SK-N-SH (cell line): ENCODE results near the gene SIGLEC9. TPM values are rescaled to one million over a fixed set of nuclear protein-coding genes. Genes with fewer than 3 reads are reported as not detected.

ENCODE experiments used
- CTCF ChIA-PET: fragments of 300-600, 350-600 bp; formaldehyde crosslinking; extraction: SDS; loops from one replicate; lab custom pipeline; 2021; lab: Yijun Ruan, JAX
- POLR2A ChIA-PET: fragments of 350-600 bp; sonication (Branson Sonifier 250); formaldehyde crosslinking; extraction: SDS; loops from one replicate; lab custom pipeline; 2020; ENCODE audit warnings: antibody characterized with exemption, inconsistent platforms; lab: Yijun Ruan, JAX
- DNase-seq: peaks from one replicate; pipeline ENCODE4 v3.0.0; 2012
- H2AFZ ChIP-seq: fragments of 200-600 bp; sonication (generic); 2 replicates; pipeline ENCODE4 v1.8.1; 2016; ENCODE audit warnings: antibody characterized with exemption, mild to moderate bottlenecking, low read depth
- H3F3A ChIP-seq: fragments of 200-600 bp; sonication (generic); replicated peaks from 2 replicates; pipeline ENCODE3; 2016; ENCODE audit warnings: antibody characterized with exemption, mild to moderate bottlenecking; ENCODE audit not compliant: insufficient read depth
- H3K27ac ChIP-seq, 2 experiments: fragments of 200-500 bp in 1 of 2; fragments of 200-600 bp in 1 of 2; sonication (Bioruptor generic) in 1 of 2; sonication (generic), shearing (Covaris generic) in 1 of 2; 2 replicates each; pipeline versions ENCODE4 v1.5.1 to v1.6.1; 2014 to 2016; ENCODE audit warnings: low read depth in 2 of 2, inconsistent platforms in 1 of 2, low read length in 1 of 2, mild to moderate bottlenecking in 1 of 2, mixed read lengths in 1 of 2
- H3K27me3 ChIP-seq: fragments of 200-600 bp; sonication (generic), shearing (Covaris generic); 2 replicates; pipeline ENCODE4 v1.6.1; 2016; ENCODE audit warnings: mixed run types; ENCODE audit not compliant: insufficient read depth
- H3K36me3 ChIP-seq, 2 experiments: fragments of 200-500 bp in 1 of 2; fragments of 200-600 bp in 1 of 2; sonication (Bioruptor generic) in 1 of 2; sonication (generic) in 1 of 2; replicated peaks in 1 of 2; 2 replicates each; pipeline versions ENCODE3 to v1.5.1; 2014 to 2016; ENCODE audit warnings: low read length in 1 of 2, mild to moderate bottlenecking in 1 of 2; ENCODE audit not compliant: insufficient read depth in 2 of 2, control insufficient read depth in 1 of 2
- H3K4me1 ChIP-seq, 2 experiments: fragments of 200-500 bp in 1 of 2; fragments of 200-600 bp in 1 of 2; sonication (Bioruptor generic) in 1 of 2; sonication (generic), shearing (Covaris generic) in 1 of 2; 2 replicates each; pipeline versions ENCODE4 v1.5.1 to v1.6.1; 2014 to 2016; ENCODE audit warnings: low read depth in 1 of 2, low read length in 1 of 2, mixed run types in 1 of 2; ENCODE audit not compliant: insufficient read depth in 2 of 2, control insufficient read depth in 1 of 2
- H3K4me2 ChIP-seq: fragments of 200-600 bp; sonication (generic), shearing (Covaris generic); 2 replicates; pipeline ENCODE4 v1.6.1; 2017; ENCODE audit warnings: mixed run types
- H3K4me3 ChIP-seq, 2 experiments: fragments of 200-500 bp in 1 of 2; fragments of 200-600 bp in 1 of 2; sonication (Bioruptor generic) in 1 of 2; sonication (generic), shearing (Covaris generic) in 1 of 2; 2 replicates each; pipeline versions ENCODE4 v1.5.1 to v1.8.1; 2014 to 2016; ENCODE audit warnings: low read depth in 2 of 2, inconsistent platforms in 1 of 2, low read length in 1 of 2, mild to moderate bottlenecking in 1 of 2, mixed read lengths in 1 of 2, moderate library complexity in 1 of 2
- H3K79me2 ChIP-seq: fragments of 200-600 bp; sonication (generic); 2 replicates; pipeline ENCODE4 v1.8.1; 2017; ENCODE audit warnings: mild to moderate bottlenecking; ENCODE audit not compliant: insufficient read depth
- H3K9ac ChIP-seq: fragments of 200-600 bp; sonication (generic); 2 replicates; pipeline ENCODE4 v1.6.1; 2017; ENCODE audit warnings: mixed run types
- H3K9me2 ChIP-seq: fragments of 200-600 bp; sonication (generic); 2 replicates; pipeline ENCODE4 v1.6.1; 2017; ENCODE audit warnings: mixed run types
- H3K9me3 ChIP-seq: fragments of 200-600 bp; sonication (generic); 2 replicates; pipeline ENCODE4 v1.6.1; 2017; ENCODE audit warnings: mixed run types, mild to moderate bottlenecking, moderate library complexity
- H4K20me1 ChIP-seq: fragments of 200-600 bp; sonication (generic); 2 replicates; pipeline ENCODE4 v1.6.1; 2017; ENCODE audit warnings: mild to moderate bottlenecking, mixed run types; ENCODE audit not compliant: insufficient read depth
- EP300 ChIP-seq, 2 experiments: IDR thresholded peaks; 2 replicates each; pipeline versions ENCODE4 v1.4.0 to v1.6.1; 2012; ENCODE audit warnings: borderline replicate concordance in 1 of 2, low read depth in 1 of 2, low read length in 1 of 2
- JUND ChIP-seq: IDR thresholded peaks from 2 replicates; pipeline ENCODE4 v1.4.0; 2012
- MEF2A ChIP-seq: IDR thresholded peaks from 2 replicates; pipeline ENCODE4 v1.4.0; 2012; ENCODE audit warnings: low read depth, borderline replicate concordance
- NFIC ChIP-seq: IDR thresholded peaks from 2 replicates; pipeline ENCODE4 v1.4.0; 2012; ENCODE audit warnings: borderline replicate concordance
- NRF1 ChIP-seq: IDR thresholded peaks from 2 replicates; pipeline ENCODE4 v1.6.1; 2012; ENCODE audit warnings: low read depth, mild to moderate bottlenecking, low read length
- POLR2AphosphoS5 ChIP-seq: IDR thresholded peaks from 2 replicates; pipeline ENCODE4 v1.6.1; 2012; ENCODE audit warnings: low read depth, low read length
- RAD21 ChIP-seq: IDR thresholded peaks from 2 replicates; pipeline ENCODE4 v1.6.1; 2012; ENCODE audit warnings: mild to moderate bottlenecking, low read length
- RCOR1 ChIP-seq: fragments of 150-350 bp; IDR thresholded peaks from 2 replicates; pipeline ENCODE4 v1.6.1; 2017; ENCODE audit warnings: antibody characterized with exemption, low read length
- RXRA ChIP-seq: IDR thresholded peaks from 2 replicates; pipeline ENCODE4 v1.4.0; 2012; ENCODE audit warnings: low read depth, mild to moderate bottlenecking, borderline replicate concordance
- SMC3 ChIP-seq: IDR thresholded peaks from 2 replicates; pipeline ENCODE4 v1.6.1; 2012; ENCODE audit warnings: low read depth, low read length, improper control_type of control experiment
- TCF12 ChIP-seq: IDR thresholded peaks from 2 replicates; pipeline ENCODE4 v1.4.0; 2012
- WGBS: methylation state at CpG from one replicate; pipeline ENCODE4 v1.1.6; 2017; ENCODE audit warnings: low lambda C conversion rate; 5-methylcytosine and 5-hydroxymethylcytosine counted together
- polyA plus RNA-seq, 3 experiments: library from polyadenylated mRNA; depleted of rRNA; stranded (reverse); fragments of >200 nt; gene quantifications; 2 replicates each; pipeline ENCODE4 v1.2.3, GENCODE V29; 2012
- TF ChIP-seq, protein P1 (sequence below): fragments of 150-350 bp; IDR thresholded peaks from 2 replicates; pipeline ENCODE4 v1.6.1; 2017; ENCODE audit warnings: antibody characterized with exemption, low read length, low read depth, borderline replicate concordance
- TF ChIP-seq, protein P2 (sequence below): IDR thresholded peaks from 2 replicates; pipeline ENCODE4 v1.4.0; 2012; ENCODE audit warnings: low read depth
- TF ChIP-seq, protein P3 (sequence below): IDR thresholded peaks from 2 replicates; pipeline ENCODE4 v1.4.0; 2012; ENCODE audit warnings: low read depth, borderline replicate concordance
- TF ChIP-seq, protein P4 (sequence below): IDR thresholded peaks from 2 replicates; pipeline ENCODE4 v1.4.0; 2012; ENCODE audit warnings: low read depth, borderline replicate concordance
- TF ChIP-seq, protein P5 (sequence below): fragments of 200-600 bp; sonication (generic); IDR thresholded peaks from 2 replicates; pipeline ENCODE4 v1.6.1; 2017; ENCODE audit warnings: antibody characterized with exemption, mild to moderate bottlenecking, moderate library complexity

Gene SIGLEC9
- polyA plus RNA-seq, 1 of the 3 experiments (the other 2 are of a cell fraction): not detected

DNA sequence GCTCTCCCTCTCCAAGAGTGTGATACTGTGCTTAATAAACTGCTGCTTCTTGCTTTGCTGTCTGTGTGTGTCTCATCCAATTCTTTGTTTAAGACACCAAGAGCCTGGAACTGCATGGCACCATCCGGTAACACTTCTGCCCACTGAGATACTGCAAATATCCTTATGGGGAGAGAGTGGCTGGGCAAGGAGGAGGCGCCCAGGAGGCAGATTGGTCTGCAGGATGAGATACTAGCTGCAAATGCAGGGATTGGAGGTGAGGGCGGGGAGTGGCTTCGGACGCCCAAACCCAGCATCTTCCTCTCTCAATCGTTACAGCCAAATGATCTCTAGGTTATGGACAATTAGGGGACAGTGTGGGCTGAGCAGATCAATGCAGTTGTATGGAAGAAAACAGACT is 15.7 kb downstream of the SIGLEC9 start (continued):
- TF ChIP-seq RAD21 (no peak), NFIC (no peak), TCF12 (no peak), POLR2AphosphoS5 (no peak)
- TF ChIP-seq, protein P1, sequence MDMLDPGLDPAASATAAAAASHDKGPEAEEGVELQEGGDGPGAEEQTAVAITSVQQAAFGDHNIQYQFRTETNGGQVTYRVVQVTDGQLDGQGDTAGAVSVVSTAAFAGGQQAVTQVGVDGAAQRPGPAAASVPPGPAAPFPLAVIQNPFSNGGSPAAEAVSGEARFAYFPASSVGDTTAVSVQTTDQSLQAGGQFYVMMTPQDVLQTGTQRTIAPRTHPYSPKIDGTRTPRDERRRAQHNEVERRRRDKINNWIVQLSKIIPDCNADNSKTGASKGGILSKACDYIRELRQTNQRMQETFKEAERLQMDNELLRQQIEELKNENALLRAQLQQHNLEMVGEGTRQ: no peak
- TF ChIP-seq, protein P2, sequence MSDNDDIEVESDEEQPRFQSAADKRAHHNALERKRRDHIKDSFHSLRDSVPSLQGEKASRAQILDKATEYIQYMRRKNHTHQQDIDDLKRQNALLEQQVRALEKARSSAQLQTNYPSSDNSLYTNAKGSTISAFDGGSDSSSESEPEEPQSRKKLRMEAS: no peak

DNA sequence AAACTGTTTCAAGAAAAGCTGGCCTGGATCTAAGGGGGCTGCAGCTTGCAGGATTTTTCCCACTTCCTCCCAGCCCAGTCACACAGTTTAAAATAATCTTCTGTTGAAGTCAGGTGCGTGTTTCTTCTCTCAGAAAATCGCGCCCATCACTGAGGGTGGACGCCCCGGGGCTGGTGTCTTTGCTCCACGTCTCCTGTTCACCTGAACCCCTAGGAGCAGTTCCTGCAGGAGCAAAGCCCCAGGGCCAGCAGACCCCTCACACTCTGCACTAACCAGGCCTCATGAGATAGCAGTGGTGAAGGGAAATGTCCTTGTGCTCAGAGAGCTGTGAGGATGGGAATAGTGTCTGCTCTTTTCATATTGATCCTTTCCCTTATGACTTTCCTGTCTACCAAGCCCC is 16.5 kb downstream of the SIGLEC9 start:
- H3K27ac ChIP-seq: no peak overlapping the region
- ChIA-PET CTCF (interaction anchor here (1.7 kb wide), 1 partner anchor 11 kb away, joined by 3 read pairs; no protein-coding TSS in a partner anchor), POLR2A (no interaction called here)
- no peak overlapping the region for H2AFZ ChIP-seq
- H3K4me2 ChIP-seq: no peak overlapping the region
- H3K4me3 ChIP-seq: no peak overlapping the region
- H4K20me1 ChIP-seq: no peaks in the 10 kb centered on the region
- H3K9ac ChIP-seq: no peak overlapping the region
- no peaks in the 10 kb centered on the region for H3K4me1 ChIP-seq
- no peaks in the 10 kb centered on the region for H3K9me2 ChIP-seq
- H3K9me3 ChIP-seq: no peaks in the 10 kb centered on the region
- peaks cover 65% of the 10 kb centered on the region for H3K27me3 ChIP-seq
- 26% methylated on average over 6 of the region's 6 CpGs for WGBS
- no peak for TF ChIP-seq POLR2AphosphoS5
- no peak for TF ChIP-seq MEF2A
- no peak for TF ChIP-seq RCOR1
- TF ChIP-seq, protein P3, sequence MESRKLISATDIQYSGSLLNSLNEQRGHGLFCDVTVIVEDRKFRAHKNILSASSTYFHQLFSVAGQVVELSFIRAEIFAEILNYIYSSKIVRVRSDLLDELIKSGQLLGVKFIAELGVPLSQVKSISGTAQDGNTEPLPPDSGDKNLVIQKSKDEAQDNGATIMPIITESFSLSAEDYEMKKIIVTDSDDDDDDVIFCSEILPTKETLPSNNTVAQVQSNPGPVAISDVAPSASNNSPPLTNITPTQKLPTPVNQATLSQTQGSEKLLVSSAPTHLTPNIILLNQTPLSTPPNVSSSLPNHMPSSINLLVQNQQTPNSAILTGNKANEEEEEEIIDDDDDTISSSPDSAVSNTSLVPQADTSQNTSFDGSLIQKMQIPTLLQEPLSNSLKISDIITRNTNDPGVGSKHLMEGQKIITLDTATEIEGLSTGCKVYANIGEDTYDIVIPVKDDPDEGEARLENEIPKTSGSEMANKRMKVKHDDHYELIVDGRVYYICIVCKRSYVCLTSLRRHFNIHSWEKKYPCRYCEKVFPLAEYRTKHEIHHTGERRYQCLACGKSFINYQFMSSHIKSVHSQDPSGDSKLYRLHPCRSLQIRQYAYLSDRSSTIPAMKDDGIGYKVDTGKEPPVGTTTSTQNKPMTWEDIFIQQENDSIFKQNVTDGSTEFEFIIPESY: no peak
- no peak for TF ChIP-seq RAD21
- TF ChIP-seq RXRA: no peak
- TF ChIP-seq, protein P4, sequence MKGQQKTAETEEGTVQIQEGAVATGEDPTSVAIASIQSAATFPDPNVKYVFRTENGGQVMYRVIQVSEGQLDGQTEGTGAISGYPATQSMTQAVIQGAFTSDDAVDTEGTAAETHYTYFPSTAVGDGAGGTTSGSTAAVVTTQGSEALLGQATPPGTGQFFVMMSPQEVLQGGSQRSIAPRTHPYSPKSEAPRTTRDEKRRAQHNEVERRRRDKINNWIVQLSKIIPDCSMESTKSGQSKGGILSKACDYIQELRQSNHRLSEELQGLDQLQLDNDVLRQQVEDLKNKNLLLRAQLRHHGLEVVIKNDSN: no peak
- TF ChIP-seq EP300 (IDR thresholded peaks at IDR 0.05; ENCODE audit: borderline replicate concordance in 1 of 2, low read depth in 1 of 2, low read length in 1 of 2): no peak
- no peak for TF ChIP-seq JUND
- TF ChIP-seq NRF1: no peak
- no peak for TF ChIP-seq SMC3
- TF ChIP-seq, protein P5, sequence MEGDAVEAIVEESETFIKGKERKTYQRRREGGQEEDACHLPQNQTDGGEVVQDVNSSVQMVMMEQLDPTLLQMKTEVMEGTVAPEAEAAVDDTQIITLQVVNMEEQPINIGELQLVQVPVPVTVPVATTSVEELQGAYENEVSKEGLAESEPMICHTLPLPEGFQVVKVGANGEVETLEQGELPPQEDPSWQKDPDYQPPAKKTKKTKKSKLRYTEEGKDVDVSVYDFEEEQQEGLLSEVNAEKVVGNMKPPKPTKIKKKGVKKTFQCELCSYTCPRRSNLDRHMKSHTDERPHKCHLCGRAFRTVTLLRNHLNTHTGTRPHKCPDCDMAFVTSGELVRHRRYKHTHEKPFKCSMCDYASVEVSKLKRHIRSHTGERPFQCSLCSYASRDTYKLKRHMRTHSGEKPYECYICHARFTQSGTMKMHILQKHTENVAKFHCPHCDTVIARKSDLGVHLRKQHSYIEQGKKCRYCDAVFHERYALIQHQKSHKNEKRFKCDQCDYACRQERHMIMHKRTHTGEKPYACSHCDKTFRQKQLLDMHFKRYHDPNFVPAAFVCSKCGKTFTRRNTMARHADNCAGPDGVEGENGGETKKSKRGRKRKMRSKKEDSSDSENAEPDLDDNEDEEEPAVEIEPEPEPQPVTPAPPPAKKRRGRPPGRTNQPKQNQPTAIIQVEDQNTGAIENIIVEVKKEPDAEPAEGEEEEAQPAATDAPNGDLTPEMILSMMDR: no peak
- TF ChIP-seq, all 33 proteins: peak for 0
- H3K79me2 ChIP-seq: no peaks in the 10 kb centered on the region
- H3K36me3 ChIP-seq: no peaks in the 10 kb centered on the region
- no peak for DNase-seq
- no peaks in the 10 kb centered on the region for H3F3A ChIP-seq
